ENCODE measurements around the gene HOXD11. TPM values are rescaled to one million over a fixed set of nuclear protein-coding genes. Genes with fewer than 3 reads are reported as not detected.

Gene HOXD11
- total RNA-seq, 4 donors from 2014 or later, result 0.24 TPM; not detected in 3

- DNase-seq (no peak), ATAC-seq (no peak)
- Histone ChIP-seq H3K36me3 (no peaks in the 10 kb centered on the region), H3K27ac (no peak overlapping the region), H3K27me3 (peaks cover 91 to 96% (median 95%) of the 10 kb centered on the region in 3 donors), H3K9me3 (no peaks in the 10 kb centered on the region), H3K4me1 (peaks cover 17 to 33% of the 10 kb centered on the region in 2 donors), H3K4me3 (peak overlapping the region in 1 of 4 donors; percentile 30)
- in situ Hi-C loops (cut with MboI; ENCODE audit: low sequenced_read_pairs in 4 of 4) (loop anchor here in 2 of 4 donors (25.0 kb wide), 1 partner anchor 721 kb away; no protein-coding TSS in a partner anchor), intact Hi-C loops (cut with DNase I; ENCODE audit: low total_unique reads) (loop anchor here (5.0 kb wide), 1 partner anchor 226 kb away; no protein-coding TSS in a partner anchor)
- TF ChIP-seq POLR2A (IDR thresholded peaks at IDR 0.05), result no peak
- no peak for TF ChIP-seq CTCF (IDR thresholded peaks at IDR 0.05 in 4 of 5, conservative IDR thresholded peaks at IDR 0.05 in 1 of 5)
Measured at GRCh38 chr2:176082824-176083751, 24.0 kb upstream of the HOXD11 start.

- Histone ChIP-seq H3K36me3 (no peaks in the 10 kb centered on the region), H3K9me3 (no peaks in the 10 kb centered on the region), H3K27ac (no peak within 1 kb of the TSS), H3K27me3 (peaks cover 91 to 96% (median 95%) of the 10 kb centered on the region in 3 donors), H3K4me1 (peaks cover 15 to 28% of the 10 kb centered on the region in 2 donors), H3K4me3 (peak within 1 kb of the TSS in 1 of 4 donors; percentile 30)
- intact Hi-C loops (cut with DNase I; ENCODE audit: low total_unique reads) (loop anchor here (5.0 kb wide), 1 partner anchor 227 kb away; no protein-coding TSS in a partner anchor), in situ Hi-C loops (cut with MboI; ENCODE audit: low sequenced_read_pairs in 4 of 4) (loop anchor here in 2 of 4 donors (25.0 kb wide), 1 partner anchor 722 kb away; no protein-coding TSS in a partner anchor)
- TF ChIP-seq CTCF (IDR thresholded peaks at IDR 0.05 in 4 of 5, conservative IDR thresholded peaks at IDR 0.05 in 1 of 5) (no peak), POLR2A (IDR thresholded peaks at IDR 0.05) (no peak)
- ATAC-seq (no peak), DNase-seq (no peak)
Measured at GRCh38 chr2:176083796-176084261, 23.3 kb upstream of the HOXD11 start, which contains the start of gene EVX2. TSS of gene EVX2 (minus strand) at chr2:176083962. CDS start at chr2:176083776, 186 bp downstream.

DNA sequence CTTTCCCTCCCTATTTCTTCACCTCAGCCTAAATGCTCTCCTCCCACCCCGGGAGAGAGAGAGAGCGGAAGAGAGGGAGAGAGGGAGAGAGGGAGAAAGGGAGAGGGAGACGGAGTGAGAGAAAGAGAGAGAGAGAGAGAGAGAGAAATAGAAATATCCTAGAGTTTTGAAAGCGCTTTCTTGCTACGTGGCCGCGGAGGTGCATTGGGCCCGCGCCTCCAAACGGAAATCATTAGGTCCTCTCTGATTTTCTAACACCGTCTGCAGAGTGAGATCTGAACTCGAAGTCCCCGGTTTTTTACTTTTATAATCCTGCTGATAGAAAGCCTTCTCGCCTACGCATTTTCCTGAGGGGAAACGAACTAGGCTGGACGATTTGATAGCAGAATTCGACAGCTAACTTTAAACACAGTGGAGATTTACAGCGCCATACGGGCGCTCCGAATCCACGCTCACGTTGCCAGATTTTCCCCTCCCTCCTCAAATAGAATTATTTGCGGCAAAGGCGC, 22.4 kb upstream of the HOXD11 start:
- Histone ChIP-seq H3K9me3 (no peaks in the 10 kb centered on the region), H3K36me3 (no peaks in the 10 kb centered on the region), H3K27me3 (peaks cover 91 to 96% (median 95%) of the 10 kb centered on the region in 3 donors), H3K4me1 (peaks cover 8 to 20% of the 10 kb centered on the region in 2 donors), H3K4me3 (peak overlapping the region in 1 of 4 donors; percentile 28), H3K27ac (no peak overlapping the region)
- no peak for DNase-seq
- in situ Hi-C loops (cut with MboI; ENCODE audit: low sequenced_read_pairs in 4 of 4) (loop anchor here in 2 of 4 donors (25.0 kb wide), 1 partner anchor 722 kb away; no protein-coding TSS in a partner anchor), intact Hi-C loops (cut with DNase I; ENCODE audit: low total_unique reads) (loop anchor here (5.0 kb wide), 1 partner anchor 227 kb away; no protein-coding TSS in a partner anchor)
- TF ChIP-seq CTCF (IDR thresholded peaks at IDR 0.05 in 4 of 5, conservative IDR thresholded peaks at IDR 0.05 in 1 of 5) (no peak), POLR2A (IDR thresholded peaks at IDR 0.05) (no peak)
- ATAC-seq, result no peak

- no peak for TF ChIP-seq POLR2A (IDR thresholded peaks at IDR 0.05)
- TF ChIP-seq CTCF (IDR thresholded peaks at IDR 0.05 in 4 of 5, conservative IDR thresholded peaks at IDR 0.05 in 1 of 5), result no peak
- in situ Hi-C loops (cut with MboI; ENCODE audit: low sequenced_read_pairs in 4 of 4) (loop anchor here in 2 of 4 donors (25.0 kb wide), 1 partner anchor 723 kb away; no protein-coding TSS in a partner anchor), intact Hi-C loops (cut with DNase I; ENCODE audit: low total_unique reads) (no loop called here)
- H3K27ac ChIP-seq, result no peak overlapping the region
- H3K4me3 ChIP-seq, result peak overlapping the region in 1 of 4 donors; percentile 28
- H3K4me1 ChIP-seq, result peaks cover 7 to 19% of the 10 kb centered on the region in 2 donors
- ATAC-seq (no peak), DNase-seq (no peak)
- H3K27me3 ChIP-seq, result peaks cover 96 to 99% (median 98%) of the 10 kb centered on the region in 3 donors
- no peaks in the 10 kb centered on the region for H3K9me3 ChIP-seq
- no peaks in the 10 kb centered on the region for H3K36me3 ChIP-seq
Measured at GRCh38 chr2:176085120-176085788, 21.8 kb upstream of the HOXD11 start.

Measured in gastrocnemius medialis (tissue), 4 donors.